ENCODE data around the gene MYL4. TPM values are rescaled to one million over a fixed set of nuclear protein-coding genes. Genes with fewer than 3 reads are reported as not detected.
"Not testable (repeated sequence)": the region's sequence is repeated elsewhere in the genome, so short reads cannot be mapped to it uniquely, and the experiment has no call there.

Gene MYL4
- total and polyA plus RNA-seq, 12 donors: 33.9 to 459 (median 92.5) TPM

- ATAC-seq: peak in 3 of 8 donors; percentile 55 to 88 (median 57)
- H3K27ac ChIP-seq: no peak overlapping the region
These were observed 44.0 kb upstream of the MYL4 start for GRCh38 chr17:47165137-47165536.

GRCh38 chr17:47166854-47167253, 42.3 kb upstream of the MYL4 start:
- peaks cover 0 to 97% (median 24%) of the 10 kb centered on the region in 9 donors for H3K36me3 ChIP-seq
- ATAC-seq, DNase-seq, H3K4me3 ChIP-seq, H3K9me3 ChIP-seq, H3K27ac ChIP-seq, H3K27me3 ChIP-seq: not testable (repeated sequence)
- H3K4me1 ChIP-seq: peaks cover 0 to 63% (median 16%) of the 10 kb centered on the region in 9 donors
- 71 to 84% methylated on average over 5 of the region's 5 CpGs for WGBS, 2 donors
- intact Hi-C loops (cut with DNase I): loop anchor here in 1 of 10 donors (10.0 kb wide), 1 partner anchor 148 kb away; no protein-coding TSS in a partner anchor

More at GRCh38 chr17:47165137-47165536, 44.0 kb upstream of the MYL4 start:
- 40 to 46% methylated on average over 2 of the region's 2 CpGs for WGBS, 2 donors
- Histone ChIP-seq H3K9me3 (no peaks in the 10 kb centered on the region), H3K4me1 (peaks cover 0 to 54% (median 16%) of the 10 kb centered on the region in 9 donors), H3K36me3 (peaks cover 0 to 97% (median 19%) of the 10 kb centered on the region in 9 donors), H3K4me3 (no peak overlapping the region), H3K27me3 (no peaks in the 10 kb centered on the region)
- TF ChIP-seq CTCF (IDR thresholded peaks at IDR 0.05): no peak
- intact Hi-C loops (cut with DNase I): loop anchor here in 1 of 10 donors (10.0 kb wide), 1 partner anchor 150 kb away; no protein-coding TSS in a partner anchor
- DNase-seq: no peak

GRCh38 chr17:47168896-47169295, 40.3 kb upstream of the MYL4 start:
- H3K27ac ChIP-seq, DNase-seq, H3K9me3 ChIP-seq, H3K4me3 ChIP-seq, ATAC-seq, H3K27me3 ChIP-seq: not testable (repeated sequence)
- intact Hi-C loops (cut with DNase I): loop anchor here in 1 of 10 donors (10.0 kb wide), 1 partner anchor 146 kb away; no protein-coding TSS in a partner anchor
- Histone ChIP-seq H3K4me1 (peaks cover 0 to 61% (median 13%) of the 10 kb centered on the region in 9 donors), H3K36me3 (peaks cover 0 to 97% (median 24%) of the 10 kb centered on the region in 9 donors)
- 80 to 84% methylated on average over 4 of the region's 4 CpGs for WGBS, 2 donors

- Histone ChIP-seq H3K36me3 (peaks cover 0 to 95% (median 33%) of the 10 kb centered on the region in 9 donors), H3K9me3 (no peaks in the 10 kb centered on the region), H3K4me1 (peaks cover 0 to 58% (median 14%) of the 10 kb centered on the region in 9 donors), H3K27ac (no peak overlapping the region), H3K27me3 (no peaks in the 10 kb centered on the region), H3K4me3 (no peak overlapping the region)
- intact Hi-C loops (cut with DNase I): loop anchor here in 1 of 10 donors (10.0 kb wide), 1 partner anchor 54 kb away; no protein-coding TSS in a partner anchor
- no peak for DNase-seq
- WGBS, 2 donors: 93 to 95% methylated on average over 4 of the region's 4 CpGs
- no peak for ATAC-seq
- TF ChIP-seq CTCF (IDR thresholded peaks at IDR 0.05): no peak
These were observed 38.4 kb upstream of the MYL4 start for GRCh38 chr17:47170710-47171109.

GRCh38 chr17:47172696-47173565, 36.2 kb upstream of the MYL4 start:
- no peak for TF ChIP-seq CTCF (IDR thresholded peaks at IDR 0.05)
- Histone ChIP-seq H3K27ac (no peak overlapping the region), H3K27me3 (no peaks in the 10 kb centered on the region), H3K4me1 (peaks cover 0 to 67% (median 26%) of the 10 kb centered on the region in 9 donors), H3K36me3 (peaks cover 0 to 95% (median 30%) of the 10 kb centered on the region in 9 donors), H3K4me3 (no peak overlapping the region), H3K9me3 (no peaks in the 10 kb centered on the region)
- WGBS, 2 donors: 91 to 94% methylated on average over 2 of the region's 2 CpGs
- no peak for ATAC-seq
- intact Hi-C loops (cut with DNase I): loop anchor here in 1 of 10 donors (10.0 kb wide), 1 partner anchor 52 kb away; no protein-coding TSS in a partner anchor
- DNase-seq: no peak

GRCh38 chr17:47174823-47175222, 34.3 kb upstream of the MYL4 start:
- not testable (repeated sequence) for ATAC-seq, H3K27ac ChIP-seq, H3K4me3 ChIP-seq, H3K27me3 ChIP-seq, DNase-seq, H3K9me3 ChIP-seq
- Histone ChIP-seq H3K36me3 (peaks cover 0 to 95% (median 17%) of the 10 kb centered on the region in 9 donors), H3K4me1 (peaks cover 5 to 72% (median 44%) of the 10 kb centered on the region in 9 donors)
- 93 to 96% methylated on average over 8 of the region's 8 CpGs for WGBS, 2 donors
- intact Hi-C loops (cut with DNase I): loop anchor here in 1 of 10 donors (10.0 kb wide), 1 partner anchor 50 kb away; no protein-coding TSS in a partner anchor
